HuH-7.5 (cell line): ENCODE measurements around the gene KCNE1.
"Not testable (repeated sequence)": the region's sequence is repeated elsewhere in the genome, so short reads cannot be mapped to it uniquely, and the experiment has no call there.

Experiments used
- DNase-seq: peaks from one replicate; pipeline ENCODE4 v3.0.0; 2011; ENCODE audit warnings: low spot score

Gene KCNE1

GRCh38 chr21:34511181-34511580, 829 bp downstream of the KCNE1 start:
- no peak for DNase-seq

GRCh38 chr21:34510148-34511142, 1.6 kb downstream of the KCNE1 start:
- DNase-seq: no peak

GRCh38 chr21:34509151-34509550, 2.9 kb downstream of the KCNE1 start:
- DNase-seq: no peak

- DNase-seq: no peak
These were observed 7.4 kb downstream of the KCNE1 start for GRCh38 chr21:34504595-34504994.

GRCh38 chr21:34502480-34503106, 9.4 kb downstream of the KCNE1 start:
- no peak for DNase-seq

GRCh38 chr21:34501716-34502115, 10.3 kb downstream of the KCNE1 start:
- no peak for DNase-seq

- DNase-seq: no peak
These were observed 11.8 kb downstream of the KCNE1 start for GRCh38 chr21:34500191-34500590.

GRCh38 chr21:34499116-34499515, 12.9 kb downstream of the KCNE1 start:
- no peak for DNase-seq

GRCh38 chr21:34498623-34499022, 13.4 kb downstream of the KCNE1 start:
- no peak for DNase-seq

GRCh38 chr21:34483854-34484253, 28.2 kb downstream of the KCNE1 start:
- not testable (repeated sequence) for DNase-seq

- not testable (repeated sequence) for DNase-seq
These were observed 28.6 kb downstream of the KCNE1 start for GRCh38 chr21:34483435-34483834.

- not testable (repeated sequence) for DNase-seq
These were observed 44.7 kb downstream of the KCNE1 start for GRCh38 chr21:34467333-34467732.

GRCh38 chr21:34459426-34459825, 52.6 kb downstream of the KCNE1 start:
- DNase-seq: not testable (repeated sequence)

- not testable (repeated sequence) for DNase-seq
These were observed 53.7 kb downstream of the KCNE1 start for GRCh38 chr21:34458266-34458665.

GRCh38 chr21:34456180-34456579, 55.8 kb downstream of the KCNE1 start:
- DNase-seq: not testable (repeated sequence)

GRCh38 chr21:34455628-34456027, 56.4 kb downstream of the KCNE1 start:
- DNase-seq: not testable (repeated sequence)

- DNase-seq: not testable (repeated sequence)
These were observed 65.0 kb downstream of the KCNE1 start for GRCh38 chr21:34447018-34447417.

- not testable (repeated sequence) for DNase-seq
These were observed 68.5 kb downstream of the KCNE1 start for GRCh38 chr21:34443486-34443885.

GRCh38 chr21:34429710-34430109, 82.3 kb downstream of the KCNE1 start:
- not testable (repeated sequence) for DNase-seq

GRCh38 chr21:34428441-34428840, 83.6 kb downstream of the KCNE1 start:
- DNase-seq: not testable (repeated sequence)

- not testable (repeated sequence) for DNase-seq
These were observed 84.7 kb downstream of the KCNE1 start for GRCh38 chr21:34427339-34427738.

GRCh38 chr21:34423805-34424204, 88.2 kb downstream of the KCNE1 start, which contains the start of gene SMIM34:
Gene SMIM34, minus strand, starts transcription at chr21:34423951. Its CDS starts 112 bp downstream, at chr21:34423839.
- not testable (repeated sequence) for DNase-seq
